ENCODE data around the gene AK2.
"Not testable (repeated sequence)": the region's sequence is repeated elsewhere in the genome, so short reads cannot be mapped to it uniquely, and the experiment has no call there.

Gene AK2

GRCh38 chr1:33066477-33066876 lies 29.8 kb upstream of the AK2 start:
- H3K4me1 ChIP-seq (ENCODE audit: control insufficient read depth, insufficient read depth, low read length); H3K27ac ChIP-seq (ENCODE audit: extremely low read depth, low read depth, low read length); H3K36me3 ChIP-seq (ENCODE audit: control insufficient read depth in 2 of 2, insufficient read depth in 1 of 2, low read length in 2 of 2); H3K9me3 ChIP-seq (ENCODE audit: control insufficient read depth, insufficient read depth, low read depth, low read length); POLR2A ChIA-PET; H3K4me3 ChIP-seq (ENCODE audit: low read depth, low read length): not testable (repeated sequence)
- CTCF ChIA-PET = interaction anchor here (0.9 to 1.3 kb wide), 2 partner anchors 10 to 132 kb away, joined by 3 read pairs; no protein-coding TSS in a partner anchor

- no peaks in the 10 kb centered on the region for H3K9me3 ChIP-seq (ENCODE audit: control insufficient read depth, insufficient read depth, low read depth, low read length)
- POLR2A ChIA-PET = no interaction called here
- no peak overlapping the region for H3K4me3 ChIP-seq (ENCODE audit: low read depth, low read length)
- no peaks in the 10 kb centered on the region for H3K36me3 ChIP-seq (ENCODE audit: control insufficient read depth in 2 of 2, insufficient read depth in 1 of 2, low read length in 2 of 2)
- CTCF ChIA-PET = interaction anchor here (0.7 to 2.1 kb wide), 4 partner anchors 11 to 1470 kb away, joined by 3 to 13 read pairs (median 4); no protein-coding TSS in a partner anchor
- TF ChIP-seq ZNF645 (tag by site-specific recombination; IDR thresholded peaks at IDR 0.05) (no peak), KLF8 (tag by site-specific recombination; IDR thresholded peaks at IDR 0.05) (no peak), KLF7 (tag by site-specific recombination; IDR thresholded peaks at IDR 0.05; ENCODE audit: borderline replicate concordance) (no peak), ZNF610 (tag by site-specific recombination; IDR thresholded peaks at IDR 0.05; ENCODE audit: borderline replicate concordance) (no peak), ZNF660 (tag by site-specific recombination; IDR thresholded peaks at IDR 0.05) (no peak), HOXD13 (CRISPR knock-in tag; IDR thresholded peaks at IDR 0.05; ENCODE audit: borderline replicate concordance) (no peak)
- TF ChIP-seq, protein P1, sequence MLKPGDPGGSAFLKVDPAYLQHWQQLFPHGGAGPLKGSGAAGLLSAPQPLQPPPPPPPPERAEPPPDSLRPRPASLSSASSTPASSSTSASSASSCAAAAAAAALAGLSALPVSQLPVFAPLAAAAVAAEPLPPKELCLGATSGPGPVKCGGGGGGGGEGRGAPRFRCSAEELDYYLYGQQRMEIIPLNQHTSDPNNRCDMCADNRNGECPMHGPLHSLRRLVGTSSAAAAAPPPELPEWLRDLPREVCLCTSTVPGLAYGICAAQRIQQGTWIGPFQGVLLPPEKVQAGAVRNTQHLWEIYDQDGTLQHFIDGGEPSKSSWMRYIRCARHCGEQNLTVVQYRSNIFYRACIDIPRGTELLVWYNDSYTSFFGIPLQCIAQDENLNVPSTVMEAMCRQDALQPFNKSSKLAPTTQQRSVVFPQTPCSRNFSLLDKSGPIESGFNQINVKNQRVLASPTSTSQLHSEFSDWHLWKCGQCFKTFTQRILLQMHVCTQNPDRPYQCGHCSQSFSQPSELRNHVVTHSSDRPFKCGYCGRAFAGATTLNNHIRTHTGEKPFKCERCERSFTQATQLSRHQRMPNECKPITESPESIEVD (tag by site-specific recombination; IDR thresholded peaks at IDR 0.05) = no peak
- no peak overlapping the region for H3K27ac ChIP-seq (ENCODE audit: extremely low read depth, low read depth, low read length)
- no peaks in the 10 kb centered on the region for H3K4me1 ChIP-seq (ENCODE audit: control insufficient read depth, insufficient read depth, low read length)
Measured at GRCh38 chr1:33065301-33065700, 28.6 kb upstream of the AK2 start.

DNA sequence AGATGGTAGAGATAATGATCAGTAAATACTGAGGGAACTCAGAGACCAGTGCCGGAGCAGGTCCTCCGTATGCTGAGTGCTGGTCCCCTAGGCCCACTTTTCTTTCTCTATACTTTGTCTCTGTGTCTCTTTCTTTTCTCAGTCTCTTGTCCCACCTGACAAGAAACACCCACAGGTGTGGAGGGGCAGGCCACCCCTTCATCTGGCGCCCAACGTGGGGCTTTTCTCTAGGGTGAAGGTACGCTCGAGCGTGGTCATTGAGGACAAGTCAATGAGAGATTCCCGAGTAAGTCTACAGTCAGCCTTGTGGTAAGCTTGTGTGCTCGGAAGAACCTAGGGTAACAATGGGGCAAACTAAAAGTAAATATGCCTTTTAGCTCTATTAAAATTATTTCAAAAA lies 27.6 kb upstream of the AK2 start:
- CTCF ChIA-PET = interaction anchor here (0.7 to 2.1 kb wide), 2 partner anchors 10 to 31 kb away, joined by 4 to 13 read pairs; no protein-coding TSS in a partner anchor
- H3K9me3 ChIP-seq (ENCODE audit: control insufficient read depth, insufficient read depth, low read depth, low read length); H3K4me1 ChIP-seq (ENCODE audit: control insufficient read depth, insufficient read depth, low read length); H3K27ac ChIP-seq (ENCODE audit: extremely low read depth, low read depth, low read length); H3K36me3 ChIP-seq (ENCODE audit: control insufficient read depth in 2 of 2, insufficient read depth in 1 of 2, low read length in 2 of 2); POLR2A ChIA-PET; H3K4me3 ChIP-seq (ENCODE audit: low read depth, low read length): not testable (repeated sequence)
- TF ChIP-seq ZNF626 (tag by site-specific recombination; IDR thresholded peaks at IDR 0.05) (0 out of 2 replicates have a peak, but pooled peaks have one; percentile 15), SCRT2 (tag by site-specific recombination; IDR thresholded peaks at IDR 0.05) (peak; percentile 62), SCRT1 (tag by site-specific recombination; IDR thresholded peaks at IDR 0.05; ENCODE audit: borderline replicate concordance) (peak; percentile 24; the same call in 1 of the 2 replicates), SETDB1 (IDR thresholded peaks at IDR 0.05; ENCODE audit: insufficient read length, low read length) (peak; percentile 86), ZNF610 (tag by site-specific recombination; IDR thresholded peaks at IDR 0.05; ENCODE audit: borderline replicate concordance) (0 out of 2 replicates have a peak, but pooled peaks have one; percentile 50)

GRCh38 chr1:33061834-33062233 lies 25.2 kb upstream of the AK2 start:
- Histone ChIP-seq H3K36me3 (ENCODE audit: control insufficient read depth in 2 of 2, insufficient read depth in 1 of 2, low read length in 2 of 2) (no peaks in the 10 kb centered on the region), H3K4me3 (ENCODE audit: low read depth, low read length) (no peak overlapping the region), H3K27ac (ENCODE audit: extremely low read depth, low read depth, low read length) (no peak overlapping the region), H3K9me3 (ENCODE audit: control insufficient read depth, insufficient read depth, low read depth, low read length) (no peaks in the 10 kb centered on the region), H3K4me1 (ENCODE audit: control insufficient read depth, insufficient read depth, low read length) (no peaks in the 10 kb centered on the region)
- ChIA-PET POLR2A (no interaction called here), CTCF (interaction anchor here (0.7 kb wide), 1 partner anchor 32 kb away, joined by 3 read pairs; no protein-coding TSS in a partner anchor)
- TF ChIP-seq ZBTB8A (tag by site-specific recombination; IDR thresholded peaks at IDR 0.05) (no peak), CTCF (tag by site-specific recombination; IDR thresholded peaks at IDR 0.05) (no peak), MYNN (tag by site-specific recombination; IDR thresholded peaks at IDR 0.05; ENCODE audit: borderline replicate concordance) (no peak), ZNF132 (tag by site-specific recombination; IDR thresholded peaks at IDR 0.05; ENCODE audit: borderline replicate concordance) (no peak), ZNF629 (tag by site-specific recombination; IDR thresholded peaks at IDR 0.05) (no peak), SP2 (tag by site-specific recombination; IDR thresholded peaks at IDR 0.05) (no peak), KLF17 (tag by site-specific recombination; IDR thresholded peaks at IDR 0.05) (no peak), HOXD13 (CRISPR knock-in tag; IDR thresholded peaks at IDR 0.05; ENCODE audit: borderline replicate concordance) (no peak), KLF9 (tag by site-specific recombination; IDR thresholded peaks at IDR 0.05; ENCODE audit: low read depth) (no peak), ZNF623 (tag by site-specific recombination; IDR thresholded peaks at IDR 0.05) (no peak)
- TF ChIP-seq, protein P2, sequence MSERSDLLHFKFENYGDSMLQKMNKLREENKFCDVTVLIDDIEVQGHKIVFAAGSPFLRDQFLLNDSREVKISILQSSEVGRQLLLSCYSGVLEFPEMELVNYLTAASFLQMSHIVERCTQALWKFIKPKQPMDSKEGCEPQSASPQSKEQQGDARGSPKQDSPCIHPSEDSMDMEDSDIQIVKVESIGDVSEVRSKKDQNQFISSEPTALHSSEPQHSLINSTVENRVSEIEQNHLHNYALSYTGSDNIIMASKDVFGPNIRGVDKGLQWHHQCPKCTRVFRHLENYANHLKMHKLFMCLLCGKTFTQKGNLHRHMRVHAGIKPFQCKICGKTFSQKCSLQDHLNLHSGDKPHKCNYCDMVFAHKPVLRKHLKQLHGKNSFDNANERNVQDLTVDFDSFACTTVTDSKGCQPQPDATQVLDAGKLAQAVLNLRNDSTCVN (tag by site-specific recombination; optimal IDR thresholded peaks at IDR 0.05) = no peak

Data from HEK293 (cell line).